Mucosa of descending colon (tissue), 3 donors: ENCODE measurements around the gene FANCC. TPM values are rescaled to one million over a fixed set of nuclear protein-coding genes. Genes with fewer than 3 reads are reported as not detected.

Experiments
- ATAC-seq: fragments of 200-7000 bp; cut with Tn5 transposase; one replicate; pipeline ENCODE4 v1.9.1; 2020; ENCODE audit warnings: mild to moderate bottlenecking, moderate library complexity
- DNase-seq, 3 donors: peaks; one replicate each; pipeline ENCODE4 v3.0.0-alpha.2; 2020
- H3K36me3 ChIP-seq: fragments of 200-600 bp; one replicate; pipeline ENCODE4 v1.8.0; 2021; ENCODE audit warnings: low read depth, mild to moderate bottlenecking
- H3K4me1 ChIP-seq: fragments of 200-600 bp; one replicate; pipeline ENCODE4 v1.8.0; 2021; ENCODE audit warnings: low read depth, mild to moderate bottlenecking
- H3K4me3 ChIP-seq: fragments of 200-600 bp; one replicate; pipeline ENCODE4 v1.8.0; 2021; ENCODE audit warnings: mild to moderate bottlenecking
- H3K9me3 ChIP-seq: fragments of 200-600 bp; one replicate; pipeline ENCODE4 v1.8.0; 2021; ENCODE audit warnings: mild to moderate bottlenecking
- intact Hi-C, 2 donors: fragments of 100-400 bp; cut with DNase I in 1 of 2; cut with micrococcal nuclease in 1 of 2; formaldehyde crosslinking; loops; one replicate each; pipeline versions ENCODE4 v1.11.0 to v1.11.1; 2022; cut with DNase I, micrococcal nuclease
- total RNA-seq, 3 donors: library from RNA; stranded (reverse); fragmentation: NEBNext Ultra II Directional in 2 of 3; extraction: Animal tissue kit (Norgen Biotek cat#: 25700) in 2 of 3; gene quantifications; one replicate each; pipeline versions ENCODE4 v1.2.1 to v1.2.4, GENCODE V29; 2021 to 2023
- TF ChIP-seq, protein P1 (sequence below): fragments of 200-600 bp; IDR thresholded peaks from one replicate; pipeline ENCODE4 v1.8.0; 2022; ENCODE audit warnings: antibody characterized with exemption, mild to moderate bottlenecking
- donor health status: DM: no; HTN: no; CAD: no; lungs with moderate emphysema.
- donor health status: DM: no; HTN: no; CAD: no.
- donor health status: DM: no; HTN: yes; CAD: no.

Gene FANCC
- total RNA-seq, 3 donors from 2014 or later, result 10.7 to 18.0 (median 14.2) TPM

DNA sequence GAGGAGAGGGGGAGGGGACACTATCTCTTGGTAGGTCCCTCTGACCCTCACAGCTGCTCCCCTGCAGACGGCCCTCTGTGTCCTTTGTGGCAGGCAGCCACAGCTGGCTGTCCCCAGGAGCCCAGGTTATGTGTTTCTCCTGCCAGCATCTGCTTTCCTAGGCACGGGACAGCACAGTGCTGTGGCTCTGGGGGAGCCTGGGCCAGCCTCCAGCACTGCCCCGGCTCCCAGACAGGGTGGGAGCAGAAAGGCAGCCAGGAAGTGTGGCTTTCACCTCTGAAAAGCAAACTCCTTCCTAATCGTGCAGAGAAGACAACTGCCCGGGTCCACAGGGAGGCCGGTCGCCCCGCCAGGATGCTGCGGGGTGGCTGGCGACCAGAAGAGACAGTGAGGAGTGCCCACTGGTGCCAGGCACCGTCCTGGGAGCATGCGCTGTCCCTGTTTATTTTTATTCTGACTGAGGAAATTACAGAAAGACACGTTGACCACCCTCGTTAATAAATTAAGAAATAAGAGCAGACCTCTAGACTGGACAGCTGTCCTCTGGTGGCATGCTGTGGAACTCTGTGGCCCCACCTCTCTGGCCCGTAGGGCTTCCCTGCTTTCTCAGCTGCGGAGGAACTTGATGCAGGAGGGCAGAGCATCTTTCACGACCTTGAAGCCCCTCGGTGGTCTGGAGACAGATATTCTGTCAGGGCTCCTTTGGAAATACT, 240.3 kb downstream of the FANCC start:
- Histone ChIP-seq H3K9me3 (no peaks in the 10 kb centered on the region), H3K36me3 (no peaks in the 10 kb centered on the region), H3K4me1 (peaks cover 40% of the 10 kb centered on the region), H3K4me3 (no peak overlapping the region)
- no peak for DNase-seq
- intact Hi-C loops, result no loop called here
- TF ChIP-seq, protein P1, sequence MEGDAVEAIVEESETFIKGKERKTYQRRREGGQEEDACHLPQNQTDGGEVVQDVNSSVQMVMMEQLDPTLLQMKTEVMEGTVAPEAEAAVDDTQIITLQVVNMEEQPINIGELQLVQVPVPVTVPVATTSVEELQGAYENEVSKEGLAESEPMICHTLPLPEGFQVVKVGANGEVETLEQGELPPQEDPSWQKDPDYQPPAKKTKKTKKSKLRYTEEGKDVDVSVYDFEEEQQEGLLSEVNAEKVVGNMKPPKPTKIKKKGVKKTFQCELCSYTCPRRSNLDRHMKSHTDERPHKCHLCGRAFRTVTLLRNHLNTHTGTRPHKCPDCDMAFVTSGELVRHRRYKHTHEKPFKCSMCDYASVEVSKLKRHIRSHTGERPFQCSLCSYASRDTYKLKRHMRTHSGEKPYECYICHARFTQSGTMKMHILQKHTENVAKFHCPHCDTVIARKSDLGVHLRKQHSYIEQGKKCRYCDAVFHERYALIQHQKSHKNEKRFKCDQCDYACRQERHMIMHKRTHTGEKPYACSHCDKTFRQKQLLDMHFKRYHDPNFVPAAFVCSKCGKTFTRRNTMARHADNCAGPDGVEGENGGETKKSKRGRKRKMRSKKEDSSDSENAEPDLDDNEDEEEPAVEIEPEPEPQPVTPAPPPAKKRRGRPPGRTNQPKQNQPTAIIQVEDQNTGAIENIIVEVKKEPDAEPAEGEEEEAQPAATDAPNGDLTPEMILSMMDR, result no peak
- ATAC-seq, result no peak

DNA sequence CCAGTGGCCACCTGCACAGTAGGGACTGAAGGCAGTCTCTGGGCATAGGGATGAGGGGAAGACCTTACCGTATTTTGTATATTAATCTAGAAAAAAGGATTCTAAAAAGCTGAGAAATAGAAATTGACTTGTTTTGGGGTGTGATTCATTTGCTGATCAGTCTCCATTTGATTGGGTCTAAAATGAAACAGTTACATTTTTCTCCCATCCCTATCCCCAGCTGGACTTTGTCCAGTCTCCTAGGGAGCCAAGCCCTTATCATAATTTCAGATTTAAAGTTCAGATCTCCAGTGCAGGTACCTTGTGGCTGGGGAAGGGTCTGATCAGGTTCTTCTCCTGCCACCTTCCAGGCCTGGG, 240.8 kb downstream of the FANCC start:
- DNase-seq (no peak), ATAC-seq (no peak)
- Histone ChIP-seq H3K36me3 (no peaks in the 10 kb centered on the region), H3K4me3 (no peak overlapping the region), H3K9me3 (no peaks in the 10 kb centered on the region), H3K4me1 (peaks cover 42% of the 10 kb centered on the region)
- intact Hi-C loops, result no loop called here
- TF ChIP-seq, protein P1, result no peak

DNA sequence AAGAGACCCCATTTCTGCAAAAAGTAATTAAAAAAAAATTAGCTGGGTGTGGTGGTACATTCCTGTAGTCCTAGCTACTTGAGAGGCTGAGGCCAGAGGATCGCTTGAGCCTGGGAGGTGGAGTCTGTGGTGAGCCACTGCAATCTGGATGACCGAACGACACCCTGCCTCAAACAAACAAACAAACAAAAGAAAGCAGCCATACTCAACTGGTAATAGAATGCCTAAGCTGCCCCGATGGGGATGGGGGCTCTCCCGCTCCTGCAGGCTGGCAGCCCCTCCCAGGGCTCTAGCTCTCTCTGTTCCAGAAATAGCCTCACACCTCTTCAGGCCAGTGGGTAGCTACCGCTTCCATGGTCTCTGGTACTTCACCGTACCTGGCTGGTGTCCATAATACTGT, 241.8 kb downstream of the FANCC start:
- Histone ChIP-seq H3K9me3 (no peaks in the 10 kb centered on the region), H3K4me1 (peaks cover 44% of the 10 kb centered on the region), H3K36me3 (no peaks in the 10 kb centered on the region), H3K4me3 (no peak overlapping the region)
- TF ChIP-seq, protein P1, result no peak
- DNase-seq (no peak), ATAC-seq (no peak)
- intact Hi-C loops, result no loop called here

DNA sequence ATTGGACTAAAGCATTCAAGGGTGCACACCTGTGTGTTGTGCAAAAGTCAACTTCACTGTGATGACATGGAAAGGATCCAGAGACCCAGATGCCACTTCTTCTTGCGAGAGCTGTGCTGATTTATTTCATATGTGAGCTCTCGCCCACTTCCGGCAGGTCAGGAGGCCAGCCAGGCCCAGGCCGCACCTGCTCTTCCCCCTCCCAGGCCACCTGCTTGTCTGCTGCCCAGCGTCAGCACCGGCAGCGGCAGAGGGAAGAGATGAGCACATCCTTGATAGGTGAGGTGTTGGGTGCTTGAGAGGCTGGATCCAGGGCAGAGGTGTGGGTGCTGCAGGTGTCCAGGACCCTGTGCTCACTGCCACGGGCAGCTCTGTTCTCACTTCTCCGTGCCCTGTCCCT, 242.9 kb downstream of the FANCC start:
- intact Hi-C loops, result no loop called here
- peak in 2 of 3 donors; percentile 69 to 77 for DNase-seq
- no peak overlapping the region for H3K4me3 ChIP-seq

DNA sequence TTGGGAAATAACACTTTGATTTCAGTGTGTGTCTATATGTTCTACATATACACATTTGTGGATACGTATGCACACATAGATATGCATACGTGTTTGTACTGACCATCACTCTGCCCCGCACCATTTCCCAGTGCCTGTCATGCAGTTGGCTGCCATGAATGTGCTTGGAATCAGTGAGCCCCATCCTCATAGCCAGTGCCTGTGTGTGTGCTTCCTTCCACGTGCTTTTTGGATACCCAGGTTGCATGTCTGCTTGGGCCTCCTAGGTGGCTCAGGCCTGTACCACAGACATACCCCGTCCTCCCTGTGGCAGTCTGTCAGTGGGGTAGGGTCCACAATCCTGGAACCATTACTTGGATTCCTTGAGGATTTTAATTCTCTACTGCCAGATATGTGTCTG, 243.6 kb downstream of the FANCC start:
- H3K36me3 ChIP-seq, result no peaks in the 10 kb centered on the region
- ATAC-seq, result no peak

More for the DNA sequence above, 242.9 kb downstream of the FANCC start:
- Histone ChIP-seq H3K4me1 (peaks cover 44% of the 10 kb centered on the region), H3K9me3 (no peaks in the 10 kb centered on the region), H3K36me3 (no peaks in the 10 kb centered on the region)
- ATAC-seq, result peak; percentile 85
- TF ChIP-seq, protein P1, result no peak

More for the DNA sequence above, 243.6 kb downstream of the FANCC start:
- TF ChIP-seq, protein P1, result no peak
- Histone ChIP-seq H3K9me3 (no peaks in the 10 kb centered on the region), H3K4me3 (no peak overlapping the region), H3K4me1 (peaks cover 42% of the 10 kb centered on the region)
- no peak for DNase-seq
- intact Hi-C loops, result no loop called here
